Neural cell (in vitro differentiated cells): Measurements from ENCODE around the gene LCE1D. TPM values are rescaled to one million over a fixed set of nuclear protein-coding genes. Genes with fewer than 3 reads are reported as not detected.

Experiments
- H2AFZ ChIP-seq: fragments of 200-600, 300-800 bp; sonication (generic), shearing (Covaris generic); 2 replicates; pipeline ENCODE4 v1.6.0; 2014; ENCODE audit warnings: low read depth, mild to moderate bottlenecking, antibody characterized with exemption, low read length, moderate library complexity
- H3F3A ChIP-seq: fragments of 200-600 bp; shearing (Covaris generic); 2 replicates; pipeline ENCODE4 v1.6.1; 2016; ENCODE audit warnings: mild to moderate bottlenecking, moderate library complexity, mixed read lengths, antibody characterized with exemption, low read length; ENCODE audit not compliant: insufficient read depth, poor library complexity, severe bottlenecking
- H3K27ac ChIP-seq: fragments of 200-600, 300-800 bp; sonication (generic), shearing (Covaris generic); 2 replicates; pipeline ENCODE4 v1.5.1; 2014; ENCODE audit warnings: mild to moderate bottlenecking, low read length, moderate library complexity
- H3K27me3 ChIP-seq: fragments of 300-800, 200-600 bp; sonication (generic), shearing (Covaris generic); 2 replicates; pipeline ENCODE4 v1.6.0; 2014; ENCODE audit warnings: mild to moderate bottlenecking, low read depth, low read length, moderate library complexity; ENCODE audit not compliant: insufficient read depth
- H3K36me3 ChIP-seq: fragments of 300-800, 200-600 bp; sonication (generic), shearing (Covaris generic); 2 replicates; pipeline ENCODE4 v1.5.1; 2014; ENCODE audit warnings: mild to moderate bottlenecking, antibody characterized with exemption, low read length, moderate library complexity; ENCODE audit not compliant: insufficient read depth
- H3K4me2 ChIP-seq: fragments of 300-800, 200-600 bp; sonication (generic), shearing (Covaris generic); 2 replicates; pipeline ENCODE4 v1.6.0; 2014; ENCODE audit warnings: mild to moderate bottlenecking, low read length
- H3K4me3 ChIP-seq: fragments of 300-800, 200-600 bp; sonication (generic), shearing (Covaris generic); 2 replicates; pipeline ENCODE4 v1.5.1; 2014; ENCODE audit warnings: mild to moderate bottlenecking, low read length, moderate library complexity
- H3K79me2 ChIP-seq: fragments of 200-600 bp; shearing (Covaris generic); replicated peaks from 2 replicates; pipeline ENCODE4 v1.6.0; 2014; ENCODE audit warnings: mild to moderate bottlenecking, low read length, moderate library complexity; ENCODE audit not compliant: insufficient read depth
- H3K9ac ChIP-seq: fragments of 300-800, 200-600 bp; sonication (generic), shearing (Covaris generic); 2 replicates; pipeline ENCODE4 v1.6.1; 2016; ENCODE audit warnings: mild to moderate bottlenecking, low read length, mixed read lengths
- H3K9me2 ChIP-seq: fragments of 200-600 bp; shearing (Covaris generic); 2 replicates; pipeline ENCODE4 v1.6.1; 2016; ENCODE audit warnings: mild to moderate bottlenecking, low read length, mixed read lengths; ENCODE audit not compliant: insufficient read depth
- H3K9me3 ChIP-seq: fragments of 200-600, 300-800 bp; sonication (generic), shearing (Covaris generic); 2 replicates; pipeline ENCODE4 v1.6.1; 2016; ENCODE audit warnings: mild to moderate bottlenecking, mixed run types, low read length, moderate library complexity, mixed read lengths
- H4K20me1 ChIP-seq: fragments of 200-600 bp; shearing (Covaris generic); 2 replicates; pipeline ENCODE4 v1.6.1; 2016; ENCODE audit warnings: mild to moderate bottlenecking, mixed run types; ENCODE audit not compliant: insufficient read depth
- EP300 ChIP-seq: fragments of 450-650 bp; conservative IDR thresholded peaks from 2 replicates; pipeline ENCODE4 v1.6.1; 2014; ENCODE audit warnings: antibody characterized with exemption, mild to moderate bottlenecking, moderate library complexity; ENCODE audit not compliant: poor library complexity, severe bottlenecking
- EZH2 ChIP-seq: fragments of 200-600, 300-800 bp; shearing (Covaris generic), sonication (generic); IDR thresholded peaks from 2 replicates; pipeline ENCODE4 v1.6.1; 2014; ENCODE audit warnings: antibody characterized with exemption, low read length, borderline replicate concordance, mild to moderate bottlenecking; ENCODE audit not compliant: insufficient read depth, poor library complexity, severe bottlenecking
- MXI1 ChIP-seq: fragments of 450-650 bp; conservative IDR thresholded peaks from 2 replicates; pipeline ENCODE4 v1.6.1; 2014; ENCODE audit warnings: antibody characterized with exemption, mild to moderate bottlenecking; ENCODE audit not compliant: poor library complexity, severe bottlenecking
- POLR2AphosphoS5 ChIP-seq: IDR thresholded peaks from 2 replicates; pipeline ENCODE4 v1.6.1; 2012
- RAD21 ChIP-seq: fragments of 450-650 bp; conservative IDR thresholded peaks from 2 replicates; pipeline ENCODE4 v1.6.1; 2014; ENCODE audit warnings: antibody characterized with exemption, mild to moderate bottlenecking, moderate library complexity
- SMC3 ChIP-seq: fragments of 450-650 bp; conservative IDR thresholded peaks from 2 replicates; pipeline ENCODE4 v1.6.1; 2014; ENCODE audit warnings: antibody characterized with exemption, mild to moderate bottlenecking, moderate library complexity; ENCODE audit not compliant: poor library complexity
- TAF1 ChIP-seq: IDR thresholded peaks from 2 replicates; pipeline ENCODE4 v1.6.1; 2012; ENCODE audit warnings: low read depth
- polyA plus RNA-seq: library from polyadenylated mRNA; depleted of rRNA; stranded (reverse); fragments of >200 nt; gene quantifications from 2 replicates; pipeline ENCODE4 v1.2.3, GENCODE V29; 2014
- TF ChIP-seq, protein P1 (sequence below): fragments of 450-650 bp; IDR thresholded peaks from 2 replicates; pipeline ENCODE4 v1.5.1; 2014; ENCODE audit warnings: antibody characterized with exemption, mild to moderate bottlenecking, moderate library complexity; ENCODE audit not compliant: poor library complexity, severe bottlenecking
- TF ChIP-seq, protein P2 (sequence below): IDR thresholded peaks from 2 replicates; pipeline ENCODE4 v1.6.1; 2012; ENCODE audit warnings: borderline replicate concordance

LCE1D gene
- polyA plus RNA-seq, 1 donor from 2014 or later: not detected

- Histone ChIP-seq H3K9me3 (no peaks in the 10 kb centered on the region), H3K4me3 (no peak overlapping the region), H3K79me2 (no peaks in the 10 kb centered on the region), H3K36me3 (no peaks in the 10 kb centered on the region), H3K9ac (no peak overlapping the region), H3F3A (no peaks in the 10 kb centered on the region), H3K27ac (no peak overlapping the region), H3K27me3 (no peaks in the 10 kb centered on the region), H4K20me1 (no peaks in the 10 kb centered on the region), H3K9me2 (no peaks in the 10 kb centered on the region), H2AFZ (no peak overlapping the region), H3K4me2 (no peak overlapping the region)
- TF ChIP-seq, protein P1, sequence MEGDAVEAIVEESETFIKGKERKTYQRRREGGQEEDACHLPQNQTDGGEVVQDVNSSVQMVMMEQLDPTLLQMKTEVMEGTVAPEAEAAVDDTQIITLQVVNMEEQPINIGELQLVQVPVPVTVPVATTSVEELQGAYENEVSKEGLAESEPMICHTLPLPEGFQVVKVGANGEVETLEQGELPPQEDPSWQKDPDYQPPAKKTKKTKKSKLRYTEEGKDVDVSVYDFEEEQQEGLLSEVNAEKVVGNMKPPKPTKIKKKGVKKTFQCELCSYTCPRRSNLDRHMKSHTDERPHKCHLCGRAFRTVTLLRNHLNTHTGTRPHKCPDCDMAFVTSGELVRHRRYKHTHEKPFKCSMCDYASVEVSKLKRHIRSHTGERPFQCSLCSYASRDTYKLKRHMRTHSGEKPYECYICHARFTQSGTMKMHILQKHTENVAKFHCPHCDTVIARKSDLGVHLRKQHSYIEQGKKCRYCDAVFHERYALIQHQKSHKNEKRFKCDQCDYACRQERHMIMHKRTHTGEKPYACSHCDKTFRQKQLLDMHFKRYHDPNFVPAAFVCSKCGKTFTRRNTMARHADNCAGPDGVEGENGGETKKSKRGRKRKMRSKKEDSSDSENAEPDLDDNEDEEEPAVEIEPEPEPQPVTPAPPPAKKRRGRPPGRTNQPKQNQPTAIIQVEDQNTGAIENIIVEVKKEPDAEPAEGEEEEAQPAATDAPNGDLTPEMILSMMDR: no peak
- no peak for TF ChIP-seq SMC3
- no peak for TF ChIP-seq MXI1
- TF ChIP-seq RAD21: no peak
- TF ChIP-seq EP300: no peak
- TF ChIP-seq EZH2: no peak
- TF ChIP-seq TAF1: no peak
- TF ChIP-seq, protein P2, sequence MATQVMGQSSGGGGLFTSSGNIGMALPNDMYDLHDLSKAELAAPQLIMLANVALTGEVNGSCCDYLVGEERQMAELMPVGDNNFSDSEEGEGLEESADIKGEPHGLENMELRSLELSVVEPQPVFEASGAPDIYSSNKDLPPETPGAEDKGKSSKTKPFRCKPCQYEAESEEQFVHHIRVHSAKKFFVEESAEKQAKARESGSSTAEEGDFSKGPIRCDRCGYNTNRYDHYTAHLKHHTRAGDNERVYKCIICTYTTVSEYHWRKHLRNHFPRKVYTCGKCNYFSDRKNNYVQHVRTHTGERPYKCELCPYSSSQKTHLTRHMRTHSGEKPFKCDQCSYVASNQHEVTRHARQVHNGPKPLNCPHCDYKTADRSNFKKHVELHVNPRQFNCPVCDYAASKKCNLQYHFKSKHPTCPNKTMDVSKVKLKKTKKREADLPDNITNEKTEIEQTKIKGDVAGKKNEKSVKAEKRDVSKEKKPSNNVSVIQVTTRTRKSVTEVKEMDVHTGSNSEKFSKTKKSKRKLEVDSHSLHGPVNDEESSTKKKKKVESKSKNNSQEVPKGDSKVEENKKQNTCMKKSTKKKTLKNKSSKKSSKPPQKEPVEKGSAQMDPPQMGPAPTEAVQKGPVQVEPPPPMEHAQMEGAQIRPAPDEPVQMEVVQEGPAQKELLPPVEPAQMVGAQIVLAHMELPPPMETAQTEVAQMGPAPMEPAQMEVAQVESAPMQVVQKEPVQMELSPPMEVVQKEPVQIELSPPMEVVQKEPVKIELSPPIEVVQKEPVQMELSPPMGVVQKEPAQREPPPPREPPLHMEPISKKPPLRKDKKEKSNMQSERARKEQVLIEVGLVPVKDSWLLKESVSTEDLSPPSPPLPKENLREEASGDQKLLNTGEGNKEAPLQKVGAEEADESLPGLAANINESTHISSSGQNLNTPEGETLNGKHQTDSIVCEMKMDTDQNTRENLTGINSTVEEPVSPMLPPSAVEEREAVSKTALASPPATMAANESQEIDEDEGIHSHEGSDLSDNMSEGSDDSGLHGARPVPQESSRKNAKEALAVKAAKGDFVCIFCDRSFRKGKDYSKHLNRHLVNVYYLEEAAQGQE: no peak
- TF ChIP-seq POLR2AphosphoS5: no peak
Observed at GRCh38 chr1:152817309-152817708, 20.8 kb downstream of the LCE1D start.

DNA sequence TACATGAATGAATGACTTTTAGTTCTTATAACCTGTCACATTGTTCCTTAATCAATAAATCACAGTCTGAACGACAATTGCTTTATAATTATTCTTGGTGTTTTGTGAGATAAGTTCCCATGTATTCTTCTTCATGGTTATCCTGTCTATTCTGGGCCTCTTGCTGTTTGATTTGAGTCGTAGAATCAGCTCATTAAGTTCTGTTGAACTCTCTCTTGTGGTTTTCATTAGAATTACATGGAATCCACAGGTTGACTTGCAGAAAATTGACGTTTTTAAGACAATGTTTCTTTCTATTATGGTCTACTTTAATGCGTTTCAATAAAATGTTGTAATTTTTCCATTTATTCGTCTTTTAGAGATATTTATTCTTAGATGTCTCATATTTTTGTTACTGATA lies 26.8 kb downstream of the LCE1D start:
- Histone ChIP-seq H3K9ac (no peak overlapping the region), H4K20me1 (no peaks in the 10 kb centered on the region), H3K27me3 (no peaks in the 10 kb centered on the region), H3F3A (no peaks in the 10 kb centered on the region), H2AFZ (no peak overlapping the region), H3K79me2 (no peaks in the 10 kb centered on the region), H3K9me3 (no peaks in the 10 kb centered on the region), H3K4me2 (no peak overlapping the region), H3K27ac (no peak overlapping the region), H3K4me3 (no peak overlapping the region), H3K36me3 (no peaks in the 10 kb centered on the region), H3K9me2 (no peaks in the 10 kb centered on the region)
- TF ChIP-seq TAF1: no peak
- TF ChIP-seq, protein P2: no peak
- TF ChIP-seq, protein P1: no peak
- no peak for TF ChIP-seq RAD21
- TF ChIP-seq EP300: no peak
- TF ChIP-seq SMC3: no peak
- no peak for TF ChIP-seq POLR2AphosphoS5
- no peak for TF ChIP-seq EZH2
- TF ChIP-seq MXI1: no peak
